Measurements from ENCODE around the gene CENPP.

CENPP gene

DNA sequence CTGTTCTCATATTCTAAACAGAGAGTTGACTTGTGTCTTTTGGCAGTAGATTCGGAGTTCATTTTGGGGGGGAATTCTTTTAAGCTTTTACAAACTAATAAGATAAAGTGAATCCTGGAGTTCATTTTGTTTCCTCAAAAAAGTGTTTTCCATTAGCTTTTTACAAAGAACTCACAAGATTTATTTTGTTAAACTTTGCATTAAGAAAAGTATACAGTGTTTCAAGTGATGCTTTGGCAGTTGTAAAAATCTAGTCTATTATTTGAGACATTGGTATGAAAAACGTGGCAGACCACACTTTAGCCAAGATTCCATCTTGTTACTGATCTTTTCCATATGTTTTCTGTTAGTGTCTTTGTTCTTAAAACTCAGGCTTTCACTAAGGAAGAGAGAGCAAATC is 99.7 kb downstream of the CENPP start:
- DNase-seq (ENCODE audit: low read depth) = no peak

DNA sequence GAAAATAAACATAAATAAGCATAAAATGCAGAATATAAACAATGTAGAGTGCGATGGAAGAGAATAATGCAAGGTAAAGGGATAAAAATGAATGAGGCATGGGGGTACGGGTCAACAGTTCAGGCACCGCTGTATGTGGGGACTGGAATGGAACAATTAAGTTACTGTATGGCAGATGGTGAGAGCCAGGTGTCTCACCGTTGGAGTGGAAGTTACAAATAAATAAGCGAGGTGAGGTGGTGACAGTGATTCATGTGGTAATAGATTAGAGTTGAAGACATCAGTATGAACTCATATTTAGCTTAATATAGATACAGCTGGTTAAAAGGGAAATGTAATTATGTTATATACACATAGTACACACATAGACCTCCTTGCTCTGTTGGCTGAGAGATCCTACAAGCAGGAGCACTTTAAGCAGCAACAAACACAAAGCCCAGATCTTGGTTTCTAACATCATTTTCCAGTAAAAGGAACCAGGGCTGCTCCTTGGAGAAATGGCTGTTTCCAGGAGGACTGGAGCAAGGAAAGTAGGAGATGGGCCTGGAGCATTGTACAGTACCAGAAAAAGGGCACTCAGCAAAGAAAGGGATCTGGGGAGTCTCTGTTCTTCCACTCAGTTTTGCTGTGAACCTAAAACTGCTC is 100.9 kb downstream of the CENPP start:
- no peak for DNase-seq (ENCODE audit: low read depth)

DNA sequence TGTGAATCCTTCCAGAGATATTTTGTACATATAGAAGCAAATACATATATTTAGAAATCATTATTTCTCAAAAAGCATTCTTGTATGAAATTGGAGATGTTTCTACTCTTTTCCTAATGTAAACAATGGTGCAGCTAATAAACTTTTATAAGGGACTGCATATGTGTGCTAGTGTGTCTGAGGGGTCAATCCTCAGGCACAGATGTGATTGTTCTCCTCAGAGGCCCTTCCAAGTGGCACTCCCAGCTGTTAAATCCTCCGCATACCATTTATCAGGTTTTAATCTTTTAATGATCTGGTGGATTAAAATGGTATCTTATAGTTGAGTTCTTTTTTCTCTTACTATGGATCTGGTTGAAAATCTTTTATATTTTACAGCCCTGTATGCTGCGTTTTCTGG is 104.1 kb downstream of the CENPP start:
- no peak for DNase-seq (ENCODE audit: low read depth)

DNA sequence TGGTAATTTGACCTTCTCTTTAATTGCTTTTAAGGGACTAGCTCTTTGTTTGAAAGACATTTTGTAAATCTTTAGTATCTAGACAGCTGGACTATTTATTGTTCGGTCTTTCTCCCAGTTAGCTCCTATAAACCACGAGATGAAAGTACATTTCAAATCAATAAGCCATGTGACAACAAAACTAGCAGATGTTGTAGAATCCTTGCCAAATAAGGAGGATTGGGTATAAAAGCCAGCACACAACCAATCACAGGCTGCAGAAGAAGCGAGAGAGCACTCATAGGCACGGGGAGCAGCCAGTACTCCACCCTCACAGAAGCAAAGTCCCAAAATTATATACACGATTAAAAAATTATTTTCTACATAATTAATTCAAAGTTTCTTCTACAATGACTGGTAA is 106.6 kb downstream of the CENPP start:
- DNase-seq (ENCODE audit: low read depth) = no peak

DNA sequence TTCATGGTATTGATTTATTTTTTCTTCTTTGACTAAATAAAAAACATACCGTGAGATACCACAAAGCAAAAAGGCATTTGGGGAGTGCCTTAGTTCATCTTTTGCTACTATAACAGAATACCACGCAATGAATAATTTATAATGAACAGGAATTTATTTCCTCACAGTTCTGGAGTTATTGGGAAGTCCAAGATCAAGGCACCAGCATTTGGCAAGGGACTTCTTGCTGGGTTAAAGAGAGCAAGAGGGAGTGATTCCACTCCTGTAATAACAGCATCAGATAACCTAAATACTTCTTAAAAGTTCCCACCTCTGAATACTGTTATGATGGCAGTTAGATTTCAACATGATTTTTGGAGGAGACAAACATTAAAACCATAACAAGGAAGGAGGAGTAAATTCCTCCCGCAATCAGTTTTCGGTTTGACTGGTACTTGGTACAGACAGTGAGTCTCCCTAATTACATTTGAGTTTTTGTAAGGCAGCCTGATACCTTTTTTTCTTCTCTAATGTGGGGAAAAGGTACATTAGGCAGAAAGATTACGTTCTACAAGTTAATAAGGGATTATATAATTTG is 107.3 kb downstream of the CENPP start:
- peak; percentile 20 for DNase-seq (ENCODE audit: low read depth)

DNA sequence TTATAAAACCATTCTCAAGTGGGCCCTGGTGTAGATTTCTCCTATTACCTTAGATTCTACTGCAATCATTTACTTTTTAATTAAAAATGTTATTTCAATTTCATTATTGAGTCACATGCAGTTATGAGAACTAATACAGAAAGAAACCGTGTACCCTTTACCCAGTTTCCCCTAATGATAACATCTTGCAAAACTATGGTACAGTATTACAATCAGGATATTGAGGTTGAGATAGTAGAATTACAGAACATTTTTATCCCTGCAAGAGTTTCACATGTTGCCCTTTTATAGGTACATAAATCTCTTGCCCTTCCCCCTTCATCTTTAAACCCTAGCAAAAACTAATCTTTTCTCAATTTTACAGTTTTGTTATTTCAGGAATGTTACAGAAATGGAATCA is 109.5 kb downstream of the CENPP start:
- DNase-seq (ENCODE audit: low read depth) = no peak

DNA sequence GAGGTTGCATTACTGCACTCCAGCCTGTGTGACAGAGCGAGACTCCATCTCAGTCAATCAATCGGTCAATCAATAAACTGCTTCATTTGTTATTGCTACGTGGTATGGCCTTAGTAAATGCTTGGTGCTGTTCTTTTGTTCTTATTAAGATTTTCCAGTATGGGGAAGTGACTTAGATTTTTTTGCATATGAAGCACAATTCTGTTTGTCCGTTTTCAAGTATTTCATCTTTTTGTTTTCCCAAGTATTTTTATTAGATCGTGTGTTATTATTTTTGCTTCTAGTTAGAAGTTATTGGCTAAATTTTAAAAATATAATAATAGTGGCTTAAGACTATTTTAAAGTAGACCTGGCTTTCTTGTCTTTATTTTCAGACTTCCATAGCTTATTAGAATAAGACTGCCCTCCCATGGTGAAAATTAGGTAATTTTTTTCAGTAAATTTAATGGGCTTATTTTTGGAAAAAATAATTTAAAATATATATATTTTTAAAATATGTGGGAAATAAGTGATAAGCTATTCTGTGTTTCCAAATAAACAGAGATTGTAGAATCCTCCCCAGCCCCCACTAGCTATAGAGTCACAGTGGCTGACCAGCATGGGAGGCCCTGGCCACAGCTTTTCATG is 113.3 kb downstream of the CENPP start:
- peak; percentile 31 for DNase-seq (ENCODE audit: low read depth)

DNA sequence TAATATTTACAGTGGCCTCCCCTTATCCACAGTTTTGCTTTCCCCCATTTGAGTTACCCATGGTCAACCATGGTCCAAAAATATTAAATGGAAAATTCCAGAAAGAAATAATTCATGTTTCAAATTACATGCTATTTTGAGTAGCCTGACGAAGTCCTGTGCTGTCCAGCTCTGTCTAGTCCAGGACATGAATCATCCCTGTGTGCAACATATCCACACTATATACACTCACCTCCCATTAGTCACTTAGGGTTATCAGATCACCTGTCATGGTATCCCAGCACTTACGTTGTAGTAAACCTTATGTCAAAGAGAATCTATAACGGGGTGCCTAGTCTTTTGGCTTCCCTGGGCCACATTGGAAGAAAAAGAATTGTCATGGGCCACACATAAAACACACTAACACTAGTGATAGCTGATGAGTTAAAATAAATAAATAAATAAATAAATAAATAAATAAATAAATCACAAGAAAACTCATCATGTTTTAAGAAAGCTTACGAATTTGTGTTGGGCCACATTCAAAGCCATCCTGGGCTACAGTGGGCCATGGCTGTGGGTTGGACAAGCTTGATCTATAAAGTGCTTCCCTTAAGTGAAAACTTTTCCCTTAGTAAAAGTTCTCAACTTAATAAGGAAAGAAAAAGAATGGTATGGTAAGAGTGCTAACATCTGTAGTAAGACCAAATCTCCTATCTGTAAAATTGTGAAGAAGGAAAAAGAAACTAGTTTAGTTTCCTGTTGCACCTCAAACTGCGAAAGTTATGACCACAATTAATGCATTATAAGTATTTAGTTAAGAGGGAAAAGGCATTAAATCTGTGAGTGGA is 114.4 kb downstream of the CENPP start:
- DNase-seq (ENCODE audit: low read depth) = peak; percentile 81

DNA sequence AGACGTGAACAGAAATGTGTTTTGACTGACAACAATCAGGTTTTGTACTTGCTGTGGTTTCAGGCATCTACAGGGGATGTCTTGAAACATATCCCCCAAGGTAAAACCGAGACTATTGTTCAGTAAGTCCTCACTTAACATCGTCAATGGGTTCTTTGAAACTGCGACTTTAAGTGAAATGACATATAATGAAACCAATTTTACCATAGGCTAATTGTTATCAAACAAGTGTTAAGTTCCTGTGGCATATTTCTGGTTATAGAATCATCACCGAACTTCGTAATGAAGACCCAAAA is 114.9 kb downstream of the CENPP start:
- DNase-seq (ENCODE audit: low read depth) = no peak

DNA sequence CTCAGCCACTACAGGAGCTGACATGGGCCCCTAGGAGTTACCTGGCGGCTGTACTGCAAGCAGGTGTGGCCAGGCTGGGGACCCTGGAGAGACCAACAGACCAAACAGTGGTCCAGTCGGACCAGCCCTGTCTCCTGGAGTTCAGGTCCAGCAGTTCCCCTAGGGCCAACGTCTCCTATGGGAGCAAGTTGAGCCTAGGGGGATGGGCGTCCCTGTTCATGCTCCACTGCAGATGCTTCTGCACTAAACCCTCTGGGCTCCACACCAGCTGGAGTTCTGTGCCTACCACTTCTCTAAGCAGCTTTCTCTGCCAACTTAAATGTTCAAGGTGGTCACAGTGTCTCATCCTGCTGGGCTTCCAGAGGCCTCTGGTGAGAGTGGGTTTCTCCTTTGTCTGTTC is 119.1 kb downstream of the CENPP start:
- no peak for DNase-seq (ENCODE audit: low read depth)

DNA sequence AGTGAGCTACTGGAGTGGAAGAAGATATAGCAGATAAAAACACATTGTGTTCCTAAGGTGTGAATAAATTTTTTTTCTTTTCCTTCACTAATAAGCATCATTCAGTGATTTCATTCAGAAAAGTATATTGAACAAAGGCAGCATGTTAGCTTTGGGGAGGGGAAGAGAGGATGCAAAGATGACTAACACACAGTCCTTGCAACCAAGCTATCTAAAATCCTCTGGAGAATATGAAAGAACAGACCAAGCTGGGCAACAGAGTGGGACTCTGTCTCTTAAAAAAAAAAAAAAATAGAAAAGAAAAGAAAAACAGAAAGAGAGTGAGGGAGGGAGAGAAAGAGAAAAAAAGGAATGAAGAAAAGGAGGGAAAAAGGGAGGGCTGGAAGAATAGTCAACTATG is 120.8 kb downstream of the CENPP start:
- DNase-seq (ENCODE audit: low read depth) = no peak

DNA sequence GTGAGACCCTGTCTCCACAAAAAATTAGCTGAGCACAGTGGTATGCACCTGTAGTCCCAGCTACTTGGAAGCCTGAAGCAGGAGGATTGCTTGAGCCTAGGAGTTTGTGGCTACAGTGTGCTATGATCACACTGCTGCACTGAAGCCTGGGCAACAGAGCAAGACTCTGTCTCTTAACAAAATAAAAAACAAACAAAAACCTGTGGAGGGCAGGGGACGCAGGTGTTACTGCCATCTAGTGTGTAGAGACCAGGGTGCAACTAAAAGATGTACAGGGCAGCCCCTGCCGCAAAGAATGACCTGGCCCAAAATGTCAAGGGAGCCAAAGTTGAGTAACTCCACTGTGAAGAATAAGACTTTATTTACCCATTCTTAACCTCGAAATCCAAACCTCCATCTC is 129.5 kb downstream of the CENPP start:
- DNase-seq (ENCODE audit: low read depth) = no peak

DNA sequence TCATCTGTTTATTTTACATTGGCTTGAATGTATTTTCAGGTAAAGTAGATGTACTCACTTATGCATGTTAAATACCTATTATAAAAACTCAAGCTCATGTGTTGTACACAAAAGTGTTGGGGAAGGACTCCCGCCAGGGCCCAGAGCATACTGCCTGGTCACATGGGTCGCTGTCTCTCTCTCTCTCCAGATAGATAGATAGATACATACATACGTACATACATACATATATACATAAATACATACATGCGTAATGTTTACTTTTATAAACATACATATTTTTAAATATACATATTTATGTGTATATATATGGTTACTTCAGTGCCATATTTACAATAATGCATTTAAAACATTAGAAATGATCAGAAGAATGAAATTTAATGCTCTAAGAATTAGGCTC is 131.8 kb downstream of the CENPP start:
- no peak for DNase-seq (ENCODE audit: low read depth)

DNA sequence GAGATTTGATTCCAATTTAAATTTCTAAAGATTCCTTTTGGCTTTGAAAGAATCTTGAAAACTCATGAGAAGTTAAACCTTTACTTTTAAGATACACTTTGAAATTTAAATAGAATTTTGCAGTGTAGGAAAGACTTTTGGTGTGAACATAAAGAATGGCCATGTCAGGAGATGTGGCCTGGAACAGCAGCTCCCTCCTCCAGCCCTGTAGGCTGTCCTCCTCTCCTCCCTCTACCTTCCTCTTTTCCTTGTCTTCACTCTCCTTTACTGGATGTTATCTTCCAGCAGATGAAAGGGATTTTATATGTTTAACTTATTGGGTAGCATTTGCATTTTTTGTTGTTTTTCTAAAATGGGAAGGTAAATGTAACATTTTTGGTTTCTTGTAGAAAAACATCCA is 137.6 kb downstream of the CENPP start:
- no peak for DNase-seq (ENCODE audit: low read depth)

DNA sequence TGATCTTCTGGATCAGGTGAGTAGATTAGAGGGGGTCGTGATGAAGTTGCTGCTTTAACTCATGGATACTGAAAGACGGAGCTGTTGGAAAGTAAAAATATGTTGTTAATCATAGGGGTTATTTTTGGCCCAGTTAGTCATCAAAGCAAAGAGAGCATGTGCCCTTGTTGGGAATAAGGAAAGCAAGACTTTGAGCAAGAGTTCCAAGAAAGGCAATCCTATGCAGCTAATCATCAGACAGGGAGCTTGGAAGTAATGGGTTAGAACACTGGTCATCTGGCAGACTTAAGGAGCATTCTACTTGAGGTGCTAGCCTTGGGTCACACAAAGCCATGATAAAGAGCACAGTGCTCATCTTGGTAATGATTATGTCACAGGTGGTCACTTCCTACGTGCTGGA is 138.2 kb downstream of the CENPP start:
- DNase-seq (ENCODE audit: low read depth) = peak; percentile 95

DNA sequence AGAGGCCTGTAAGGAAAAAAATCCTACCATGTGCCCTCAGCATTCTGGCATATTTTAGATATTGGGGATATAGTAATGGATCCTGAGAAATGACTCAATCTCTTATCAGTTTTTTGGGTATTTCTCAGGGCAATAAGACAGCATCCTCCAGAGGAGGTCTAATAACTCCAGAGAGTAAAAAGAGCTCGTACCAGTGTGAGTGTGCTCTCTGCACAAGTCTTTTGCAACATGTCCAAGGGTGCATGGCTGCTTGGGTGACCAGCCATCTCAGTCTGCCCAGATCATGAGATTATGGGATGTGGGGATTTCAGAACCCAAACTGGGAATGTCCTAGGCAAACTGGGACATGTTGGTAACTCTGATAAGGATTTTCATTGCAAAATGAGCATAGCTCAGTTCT is 141.3 kb downstream of the CENPP start:
- peak; percentile 44 for DNase-seq (ENCODE audit: low read depth)

DNA sequence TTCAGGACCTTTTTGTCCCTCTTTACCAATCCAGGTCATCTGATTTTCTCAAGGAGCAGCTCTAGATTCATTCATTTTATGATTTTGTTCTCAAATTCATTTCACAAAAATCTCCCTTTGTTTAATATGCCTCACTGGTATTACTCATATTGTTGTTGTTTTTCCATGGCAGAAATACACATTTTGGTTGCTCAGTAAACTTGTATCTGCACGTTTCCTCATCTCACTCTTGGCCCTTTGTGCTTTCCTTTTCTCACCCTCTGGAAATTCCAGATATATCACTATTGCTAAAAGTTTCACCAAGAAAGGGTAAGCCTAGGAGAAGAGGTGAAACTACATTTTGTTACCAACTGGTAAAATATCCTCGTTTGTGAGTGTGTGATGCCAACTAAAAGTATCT is 141.8 kb downstream of the CENPP start:
- DNase-seq (ENCODE audit: low read depth) = no peak

DNA sequence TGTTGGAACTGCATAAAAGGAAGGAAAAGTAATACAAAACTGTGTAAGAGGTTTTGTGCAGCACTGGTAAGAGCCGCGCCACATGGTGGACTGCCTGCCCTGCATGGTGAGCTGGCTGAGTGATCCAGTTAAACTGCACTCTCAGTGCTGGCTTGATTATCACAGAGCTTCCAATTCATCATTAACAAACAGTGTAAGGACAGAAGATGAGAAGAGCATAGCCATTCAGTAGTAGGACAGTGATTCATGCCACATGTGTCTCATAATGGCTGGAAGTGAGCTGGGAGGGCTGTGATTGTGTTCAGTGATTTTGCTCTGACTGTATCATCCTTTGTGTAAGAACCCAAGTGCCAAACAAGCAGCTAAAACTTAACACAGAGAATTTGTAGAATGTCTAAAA is 142.5 kb downstream of the CENPP start:
- DNase-seq (ENCODE audit: low read depth) = peak; percentile 27

DNA sequence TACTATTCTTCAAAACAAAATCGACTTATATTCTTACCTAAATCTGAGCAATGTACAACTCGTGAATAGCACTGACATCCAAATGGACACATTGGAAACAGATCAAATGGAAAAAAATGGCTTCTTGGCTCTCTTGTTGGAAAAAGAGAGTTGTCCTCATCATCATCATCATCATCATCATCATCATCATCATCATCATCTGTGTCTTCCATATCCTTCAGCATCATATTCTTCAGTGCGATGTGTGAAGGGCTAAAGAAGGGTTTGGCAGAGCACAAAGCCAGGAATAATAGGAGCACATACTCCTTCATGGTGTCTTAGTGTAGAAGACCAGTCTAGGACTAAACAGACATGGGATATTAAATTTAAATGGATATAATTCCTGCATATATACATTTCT is 148.8 kb downstream of the CENPP start:
- DNase-seq (ENCODE audit: low read depth) = no peak

DNA sequence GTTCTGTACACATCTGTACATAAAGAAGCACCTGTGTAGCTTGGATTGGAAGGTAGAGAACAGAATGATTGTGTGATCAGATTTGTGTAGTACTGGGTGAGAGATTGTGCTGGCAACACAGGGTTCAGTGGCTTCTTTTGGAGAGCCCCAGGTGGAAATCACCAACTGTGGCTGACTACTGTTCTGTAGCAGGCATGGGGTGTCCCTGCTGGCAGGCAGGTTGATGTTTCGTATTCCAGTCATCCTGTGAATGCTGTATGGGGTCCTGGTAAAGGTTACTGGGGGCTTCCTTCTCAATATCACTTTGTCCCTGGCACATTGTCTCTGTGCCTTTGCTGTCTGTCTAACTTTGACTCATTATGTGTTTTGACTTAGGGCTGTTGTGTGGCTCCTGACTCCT is 151.2 kb downstream of the CENPP start:
- no peak for DNase-seq (ENCODE audit: low read depth)

DNA sequence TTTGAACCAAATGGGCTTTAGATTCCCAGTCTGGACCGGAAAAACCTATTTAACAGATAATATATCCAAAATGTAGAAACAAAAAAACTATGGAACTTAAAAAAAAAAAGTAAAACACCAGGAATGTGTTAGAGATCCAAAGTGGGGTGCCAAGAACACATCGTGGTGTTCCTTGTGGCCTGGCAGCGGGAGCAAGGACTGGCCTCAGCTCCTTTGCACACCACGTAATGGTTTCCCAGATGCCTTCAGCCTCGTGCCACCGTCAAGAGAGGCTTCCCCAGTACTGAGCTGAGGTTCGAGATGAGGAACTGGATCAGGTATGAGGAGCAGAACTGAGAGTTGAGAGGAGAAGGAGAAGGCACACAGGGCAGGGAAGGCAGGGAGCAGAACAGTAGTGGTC is 153.0 kb downstream of the CENPP start:
- DNase-seq (ENCODE audit: low read depth) = no peak

DNA sequence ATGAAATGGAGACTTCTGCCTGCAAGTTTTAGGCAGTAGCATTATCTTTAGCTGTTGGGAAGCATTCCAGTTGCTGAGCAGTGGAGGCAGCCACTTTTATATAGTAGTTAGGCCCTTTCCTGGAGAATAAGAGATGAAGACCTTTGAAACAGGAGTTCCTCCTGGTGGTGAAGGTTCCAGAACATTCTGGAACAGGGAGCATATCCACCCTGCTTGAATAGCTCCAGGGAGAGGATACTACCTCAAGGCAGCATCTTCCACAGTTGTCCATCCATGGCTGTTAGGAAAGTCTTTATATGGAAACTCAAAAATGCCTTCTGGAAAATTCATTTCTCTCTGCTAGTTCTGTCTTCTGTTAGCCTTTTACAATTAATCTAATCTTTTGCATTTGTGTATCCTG is 153.6 kb downstream of the CENPP start:
- DNase-seq (ENCODE audit: low read depth) = no peak

DNA sequence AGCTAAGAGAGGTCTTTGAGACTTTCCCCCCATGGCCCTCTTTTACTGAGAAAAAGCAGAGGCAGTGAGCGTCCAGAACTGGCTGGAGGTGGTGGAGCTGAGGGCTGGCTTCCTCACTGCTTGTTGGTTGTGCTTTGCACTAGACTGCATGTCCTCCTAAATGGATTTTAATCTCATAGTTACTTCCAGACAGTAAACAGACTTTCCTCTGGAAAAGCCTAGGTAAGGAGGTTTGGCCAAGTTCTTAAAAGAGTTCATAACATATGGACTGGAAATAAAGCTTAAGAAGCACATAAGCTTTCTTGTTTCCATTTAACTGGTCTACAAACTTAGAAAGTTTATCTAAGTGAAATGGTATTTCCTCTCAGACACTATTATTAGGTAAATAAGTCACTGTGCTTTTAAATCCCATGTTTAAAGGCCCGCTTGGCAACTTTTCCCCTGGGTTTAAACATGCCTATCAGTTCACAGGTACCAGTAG is 154.6 kb downstream of the CENPP start:
- DNase-seq (ENCODE audit: low read depth) = no peak
